ENCODE results near the gene PPP4R4.

The PPP4R4 gene

GRCh38 chr14:94312481-94313246 is 138.5 kb downstream of the PPP4R4 start:
- no peaks in the 10 kb centered on the region for H3K36me3 ChIP-seq (ENCODE audit: insufficient read depth, low read length)
- no peak overlapping the region for H3K4me3 ChIP-seq (ENCODE audit: low read depth in 1 of 2, low read length in 2 of 2)
- H3K9me3 ChIP-seq (ENCODE audit: insufficient read depth, low read length, severe bottlenecking): no peaks in the 10 kb centered on the region
- H3K27me3 ChIP-seq (ENCODE audit: insufficient read depth, low read length, poor library complexity): peaks cover 3% of the 10 kb centered on the region
- no peak overlapping the region for H2AFZ ChIP-seq (ENCODE audit: low read depth, low read length)
- no peak overlapping the region for H3K9ac ChIP-seq (ENCODE audit: low read depth, low read length)
- no peak for DNase-seq
- no peaks in the 10 kb centered on the region for H3K4me1 ChIP-seq (ENCODE audit: insufficient read depth, low read length)
- ATAC-seq (ENCODE audit: insufficient read depth, low read depth): no peak
- no peaks in the 10 kb centered on the region; the same call in 1 of the 2 replicates for H4K20me1 ChIP-seq (ENCODE audit: insufficient read depth, low read length)
- no peak overlapping the region for H3K4me2 ChIP-seq (ENCODE audit: insufficient read depth, low read length)
- H3K79me2 ChIP-seq (ENCODE audit: insufficient read depth, low read length): no peaks in the 10 kb centered on the region
- no peak overlapping the region for H3K27ac ChIP-seq (ENCODE audit: low read length)
- TF ChIP-seq EZH2 (IDR thresholded peaks at IDR 0.05; ENCODE audit: borderline replicate concordance, low read depth, low read length, severe bottlenecking): no peak
- no peak for TF ChIP-seq CTCF (IDR thresholded peaks at IDR 0.05; ENCODE audit: borderline replicate concordance, extremely low read depth, low read length, poor library complexity, severe bottlenecking)

GRCh38 chr14:94313991-94314655 is 140.0 kb downstream of the PPP4R4 start:
- Histone ChIP-seq H3K27me3 (ENCODE audit: insufficient read depth, low read length, poor library complexity) (peaks cover 3% of the 10 kb centered on the region), H3K9ac (ENCODE audit: low read depth, low read length) (no peak overlapping the region), H3K27ac (ENCODE audit: low read length) (no peak overlapping the region), H3K9me3 (ENCODE audit: insufficient read depth, low read length, severe bottlenecking) (no peaks in the 10 kb centered on the region), H4K20me1 (ENCODE audit: insufficient read depth, low read length) (no peaks in the 10 kb centered on the region; the same call in 1 of the 2 replicates), H3K4me3 (ENCODE audit: low read depth in 1 of 2, low read length in 2 of 2) (no peak overlapping the region), H3K4me2 (ENCODE audit: insufficient read depth, low read length) (no peak overlapping the region), H3K36me3 (ENCODE audit: insufficient read depth, low read length) (no peaks in the 10 kb centered on the region), H3K4me1 (ENCODE audit: insufficient read depth, low read length) (no peaks in the 10 kb centered on the region), H2AFZ (ENCODE audit: low read depth, low read length) (no peak overlapping the region), H3K79me2 (ENCODE audit: insufficient read depth, low read length) (no peaks in the 10 kb centered on the region)
- TF ChIP-seq CTCF (IDR thresholded peaks at IDR 0.05; ENCODE audit: borderline replicate concordance, extremely low read depth, low read length, poor library complexity, severe bottlenecking) (no peak), EZH2 (IDR thresholded peaks at IDR 0.05; ENCODE audit: borderline replicate concordance, low read depth, low read length, severe bottlenecking) (no peak)
- ATAC-seq (ENCODE audit: insufficient read depth, low read depth) (no peak), DNase-seq (no peak)

- H3K9ac ChIP-seq (ENCODE audit: low read depth, low read length): no peak overlapping the region
- H3K36me3 ChIP-seq (ENCODE audit: insufficient read depth, low read length): no peaks in the 10 kb centered on the region
- no peak for DNase-seq
- no peak overlapping the region for H2AFZ ChIP-seq (ENCODE audit: low read depth, low read length)
- no peaks in the 10 kb centered on the region for H3K4me1 ChIP-seq (ENCODE audit: insufficient read depth, low read length)
- ATAC-seq (ENCODE audit: insufficient read depth, low read depth): no peak
- TF ChIP-seq EZH2 (IDR thresholded peaks at IDR 0.05; ENCODE audit: borderline replicate concordance, low read depth, low read length, severe bottlenecking) (no peak), CTCF (IDR thresholded peaks at IDR 0.05; ENCODE audit: borderline replicate concordance, extremely low read depth, low read length, poor library complexity, severe bottlenecking) (no peak)
- no peaks in the 10 kb centered on the region for H3K9me3 ChIP-seq (ENCODE audit: insufficient read depth, low read length, severe bottlenecking)
- H3K27ac ChIP-seq (ENCODE audit: low read length): no peak overlapping the region
- no peaks in the 10 kb centered on the region for H3K79me2 ChIP-seq (ENCODE audit: insufficient read depth, low read length)
- no peak overlapping the region for H3K4me2 ChIP-seq (ENCODE audit: insufficient read depth, low read length)
- H3K27me3 ChIP-seq (ENCODE audit: insufficient read depth, low read length, poor library complexity): peaks cover 3% of the 10 kb centered on the region
- no peaks in the 10 kb centered on the region; the same call in 1 of the 2 replicates for H4K20me1 ChIP-seq (ENCODE audit: insufficient read depth, low read length)
- no peak overlapping the region for H3K4me3 ChIP-seq (ENCODE audit: low read depth in 1 of 2, low read length in 2 of 2)
Measured at GRCh38 chr14:94314890-94315289, 140.8 kb downstream of the PPP4R4 start.

All from DND-41 (cell line).